Body of pancreas (tissue), 4 donors: Measurements from ENCODE around the gene SCARF2. TPM values are rescaled to one million over a fixed set of nuclear protein-coding genes. Genes with fewer than 3 reads are reported as not detected.
A peak's percentile ranks its signal among the peaks of the same experiment; 100 is the strongest.
"Not testable (repeated sequence)": the region's sequence is repeated elsewhere in the genome, so short reads cannot be mapped to it uniquely, and the experiment has no call there.

ENCODE experiments used
- ATAC-seq: fragments of 150-250 bp; one replicate; pipeline ENCODE4 v1.9.1; 2016
- DNase-seq, 4 donors: peaks; one replicate each; pipeline ENCODE4 v3.0.0-alpha.2; 2019
- H3K27ac ChIP-seq, 4 donors: fragments of 200-600 bp; sonication (generic); 1 replicate in 3 of 4; 2 replicates in 1 of 4; pipeline versions ENCODE4 v1.5.1 to v1.6.1; 2016 to 2019; ENCODE audit warnings: mild to moderate bottlenecking in 1 of 4, mixed read lengths in 1 of 4, moderate library complexity in 1 of 4
- H3K27me3 ChIP-seq, 2 donors: fragments of 200-600 bp; sonication (generic); one replicate each; pipeline ENCODE4 v1.6.0; 2016; ENCODE audit warnings: mild to moderate bottlenecking in 1 of 2
- H3K36me3 ChIP-seq, 2 donors: fragments of 200-600 bp; sonication (generic); replicated peaks in 1 of 2; 2 replicates each; pipeline ENCODE4 v1.5.1; 2016; ENCODE audit warnings: low read depth in 2 of 2; ENCODE audit not compliant: insufficient read depth in 1 of 2
- H3K4me1 ChIP-seq: fragments of 200-600 bp; sonication (generic); one replicate; pipeline ENCODE4 v1.6.0; 2016
- H3K4me3 ChIP-seq, 2 donors: fragments of 200-600 bp; sonication (generic); 1 replicate in 1 of 2; 2 replicates in 1 of 2; pipeline ENCODE4 v1.5.1; 2016 to 2019
- H3K9me3 ChIP-seq, 3 donors: fragments of 200-600 bp; sonication (generic); 1 replicate in 2 of 3; 2 replicates in 1 of 3; pipeline ENCODE4 v1.5.1; 2016
- CTCF ChIP-seq, 7 experiments: fragments of 450-650 bp in 4 of 7; fragments of 200-600 bp in 3 of 7; sonication (generic) in 3 of 7; IDR thresholded peaks; one replicate each; pipeline ENCODE4 v1.5.1; 2016 to 2019; ENCODE audit warnings: antibody characterized with exemption in 7 of 7
- POLR2A ChIP-seq, 3 donors: fragments of 450-650 bp; IDR thresholded peaks; one replicate each; pipeline ENCODE4 v1.6.1; 2016; ENCODE audit warnings: antibody characterized with exemption in 3 of 3, mild to moderate bottlenecking in 2 of 3
- WGBS, 2 donors: methylation state at CpG; one replicate each; pipeline ENCODE4 v1.1.5; 2017; 5-methylcytosine and 5-hydroxymethylcytosine counted together
- intact Hi-C: fragments of 100-400 bp; cut with DNase I; formaldehyde crosslinking; loops from one replicate; pipeline ENCODE4 v1.15.1; 2023
- total RNA-seq, 2 donors: library from RNA; depleted of rRNA; stranded (reverse); fragments of >200 nt; gene quantifications; one replicate each; pipeline ENCODE4 v1.1.0, GENCODE V29; 2016

The SCARF2 gene
- total RNA-seq, 2 donors from 2014 or later = 9.9 to 13.5 TPM

DNA sequence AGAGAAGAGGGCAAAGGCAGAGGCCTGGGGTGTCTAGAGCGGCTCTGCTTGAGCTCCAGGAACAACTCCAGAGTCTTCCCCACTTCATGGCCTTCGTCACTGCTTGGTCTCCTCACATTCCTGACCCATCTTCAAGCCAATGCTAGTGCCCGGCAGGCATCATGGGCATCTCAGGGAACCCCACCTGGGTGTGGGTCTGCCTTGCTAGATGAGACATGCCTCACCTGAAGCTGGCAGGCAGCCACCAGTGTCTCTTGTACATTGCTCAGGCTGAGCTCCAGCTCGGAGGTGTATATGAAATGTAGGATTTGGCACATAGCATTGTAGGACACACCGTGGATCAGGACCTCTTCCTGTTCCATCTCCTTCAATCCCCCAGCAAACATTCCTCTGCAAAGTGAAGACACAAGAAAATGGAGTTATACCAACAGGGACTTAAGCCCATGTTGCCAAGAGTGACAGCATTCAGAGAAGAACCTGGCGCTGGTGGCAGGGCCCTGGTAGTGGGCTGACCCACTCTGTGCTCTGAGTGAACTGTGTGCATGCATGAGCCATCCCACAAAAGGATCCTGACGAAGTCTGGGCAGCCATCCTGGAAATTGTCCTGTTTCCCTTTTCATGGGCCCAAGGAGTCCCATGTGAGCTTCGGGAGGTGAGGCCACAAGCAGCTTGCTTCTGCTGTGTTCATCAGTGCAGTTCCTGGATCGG lies 33.7 kb upstream of the SCARF2 start:
- TF ChIP-seq CTCF (IDR thresholded peaks at IDR 0.05) (no peak), POLR2A (IDR thresholded peaks at IDR 0.05) (no peak)
- ATAC-seq = no peak
- 96% methylated on average over 7 to 9 of the region's 9 CpGs for WGBS, 2 donors
- intact Hi-C loops = no loop called here
- no peaks in the 10 kb centered on the region for H3K27me3 ChIP-seq
- no peak overlapping the region for H3K4me3 ChIP-seq
- H3K36me3 ChIP-seq = peaks cover 0 to 2% of the 10 kb centered on the region in 2 donors
- H3K27ac ChIP-seq = no peak overlapping the region
- DNase-seq = no peak
- peaks cover 12% of the 10 kb centered on the region for H3K4me1 ChIP-seq
- H3K9me3 ChIP-seq = no peaks in the 10 kb centered on the region

GRCh38 chr22:20470525-20470924 lies 32.9 kb upstream of the SCARF2 start:
- intact Hi-C loops, ATAC-seq, H3K27ac ChIP-seq: not testable (repeated sequence)

GRCh38 chr22:20469110-20469868 lies 31.7 kb upstream of the SCARF2 start:
- peaks cover 12% of the 10 kb centered on the region for H3K4me1 ChIP-seq
- peaks cover 0 to 5% of the 10 kb centered on the region in 2 donors for H3K36me3 ChIP-seq
- ATAC-seq (no peak), DNase-seq (no peak)
- H3K4me3 ChIP-seq = no peak overlapping the region
- 61 to 71% methylated on average over 6 of the region's 6 CpGs for WGBS, 2 donors
- H3K27me3 ChIP-seq = no peaks in the 10 kb centered on the region
- intact Hi-C loops = no loop called here
- TF ChIP-seq CTCF (IDR thresholded peaks at IDR 0.05) (no peak), POLR2A (IDR thresholded peaks at IDR 0.05) (no peak)
- no peak overlapping the region for H3K27ac ChIP-seq
- no peaks in the 10 kb centered on the region for H3K9me3 ChIP-seq

More at GRCh38 chr22:20470525-20470924, 32.9 kb upstream of the SCARF2 start:
- H3K4me3 ChIP-seq, H3K36me3 ChIP-seq, H3K9me3 ChIP-seq, DNase-seq, H3K27me3 ChIP-seq: not testable (repeated sequence)
- peaks cover 12% of the 10 kb centered on the region for H3K4me1 ChIP-seq
- WGBS, 2 donors = 94 to 100% methylated on average over 2 of the region's 2 CpGs

DNA sequence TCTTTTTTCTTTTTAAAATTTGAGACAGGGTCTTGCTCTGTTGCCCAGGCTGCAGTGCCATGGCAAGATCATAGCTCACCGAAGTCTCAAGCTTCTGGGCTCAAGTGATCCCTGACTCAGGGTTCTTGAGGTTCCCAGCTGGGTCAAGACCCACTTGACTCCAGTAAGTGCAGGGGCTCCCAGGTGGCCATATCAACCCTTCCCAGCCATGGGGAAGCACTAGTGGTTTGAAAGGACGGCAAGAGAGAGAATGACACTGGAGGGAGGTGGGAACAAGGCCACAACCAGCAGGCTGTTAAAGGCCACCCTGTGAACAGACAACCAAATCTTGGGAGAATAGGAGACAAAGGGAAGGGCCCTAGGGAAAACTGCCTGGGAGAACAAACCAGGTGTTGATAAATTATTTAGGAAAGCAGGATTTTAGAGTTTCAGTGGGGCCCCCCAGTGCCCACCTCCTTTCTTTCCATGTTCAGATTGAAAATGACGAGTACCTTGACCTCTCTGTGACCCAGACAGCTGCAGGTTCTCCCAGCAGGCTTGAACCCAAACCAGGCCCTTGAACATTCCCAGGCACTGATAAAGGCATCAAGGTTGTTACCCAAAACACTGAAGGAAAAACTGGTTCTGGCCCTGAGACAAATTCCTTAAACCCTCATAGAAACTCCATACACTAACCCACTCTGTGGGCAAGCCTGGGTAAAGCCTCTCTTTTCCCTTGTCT lies 29.2 kb upstream of the SCARF2 start:
- Histone ChIP-seq H3K4me1 (peaks cover 12% of the 10 kb centered on the region), H3K36me3 (peaks cover 0 to 5% of the 10 kb centered on the region in 2 donors), H3K27me3 (no peaks in the 10 kb centered on the region), H3K27ac (peak overlapping the region in 1 of 4 donors; percentile 26), H3K4me3 (no peak overlapping the region), H3K9me3 (no peaks in the 10 kb centered on the region)
- intact Hi-C loops = no loop called here
- ATAC-seq = peak; percentile 64
- TF ChIP-seq POLR2A (IDR thresholded peaks at IDR 0.05) = no peak
- DNase-seq = peak in 3 of 4 donors; percentile 21 to 27 (median 24)
- 53 to 56% methylated on average over 3 of the region's 3 CpGs for WGBS, 2 donors

DNA sequence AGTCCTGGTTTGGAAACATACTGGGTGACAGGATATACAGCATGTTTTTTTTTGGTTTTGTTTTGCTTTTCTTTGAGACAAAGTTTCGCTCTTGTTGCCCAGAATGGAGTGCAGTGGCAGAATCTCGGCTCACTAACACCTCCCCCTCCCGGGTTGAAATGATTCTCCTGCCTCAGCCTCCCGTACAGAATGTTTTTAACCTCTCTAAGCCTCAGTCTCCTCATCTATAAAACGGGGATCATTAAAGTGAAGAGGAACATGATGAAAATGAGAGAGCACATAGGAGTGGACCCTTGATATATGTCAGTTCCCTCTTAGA lies 28.1 kb upstream of the SCARF2 start:
- H3K27ac ChIP-seq = no peak overlapping the region
- peaks cover 12% of the 10 kb centered on the region for H3K4me1 ChIP-seq
- TF ChIP-seq POLR2A (IDR thresholded peaks at IDR 0.05) (no peak), CTCF (IDR thresholded peaks at IDR 0.05) (no peak)
- DNase-seq (no peak), ATAC-seq (no peak)
- no peaks in the 10 kb centered on the region for H3K27me3 ChIP-seq
- H3K4me3 ChIP-seq = no peak overlapping the region
- H3K36me3 ChIP-seq = peaks cover 0 to 3% of the 10 kb centered on the region in 2 donors
- intact Hi-C loops = no loop called here
- no peaks in the 10 kb centered on the region for H3K9me3 ChIP-seq
- 90 to 91% methylated on average over 5 of the region's 5 CpGs for whole genome bisulfite sequencing, 2 donors
